H1 (cell line): ENCODE data around the gene TSC2.

Source experiments
- BCL11A ChIP-seq, 2 experiments: IDR thresholded peaks; one replicate each; pipeline ENCODE4 v1.6.1; 2011; ENCODE audit warnings: low read depth in 2 of 2, low read length in 2 of 2, mild to moderate bottlenecking in 2 of 2
- EZH2 ChIP-seq: fragments of 200-600 bp; sonication (generic); IDR thresholded peaks from 2 replicates; pipeline ENCODE4 v1.7.1; 2012; ENCODE audit warnings: low read depth, mild to moderate bottlenecking, moderate library complexity, low read length, inconsistent platforms; ENCODE audit not compliant: severe bottlenecking
- HDAC6 ChIP-seq: IDR thresholded peaks from one replicate; pipeline ENCODE4 v1.7.1; 2012; ENCODE audit warnings: low read depth, mild to moderate bottlenecking, inconsistent platforms, low read length, moderate library complexity
- POLR2AphosphoS5 ChIP-seq: IDR thresholded peaks from 2 replicates; pipeline ENCODE4 v1.6.1; 2011; ENCODE audit warnings: low read depth, low read length
- ZNF274 ChIP-seq: IDR thresholded peaks from 2 replicates; pipeline ENCODE4 v1.7.0; 2012; ENCODE audit warnings: low read length, borderline replicate concordance; ENCODE audit errors: extremely low read depth
- TF ChIP-seq, protein P1 (sequence below), 3 experiments: IDR thresholded peaks; 1 replicate in 2 of 3; 2 replicates in 1 of 3; pipeline versions ENCODE4 v1.5.1 to v1.6.1; 2011; ENCODE audit warnings: low read length in 3 of 3, mild to moderate bottlenecking in 3 of 3, inconsistent platforms in 2 of 3, low read depth in 1 of 3, moderate library complexity in 1 of 3; ENCODE audit not compliant: insufficient read depth in 1 of 3; ENCODE audit errors: control extremely low read depth in 1 of 3
- TF ChIP-seq, protein P2 (sequence below): IDR thresholded peaks from 2 replicates; pipeline ENCODE4 v1.6.1; 2012; ENCODE audit warnings: low read length, inconsistent platforms

DNA sequence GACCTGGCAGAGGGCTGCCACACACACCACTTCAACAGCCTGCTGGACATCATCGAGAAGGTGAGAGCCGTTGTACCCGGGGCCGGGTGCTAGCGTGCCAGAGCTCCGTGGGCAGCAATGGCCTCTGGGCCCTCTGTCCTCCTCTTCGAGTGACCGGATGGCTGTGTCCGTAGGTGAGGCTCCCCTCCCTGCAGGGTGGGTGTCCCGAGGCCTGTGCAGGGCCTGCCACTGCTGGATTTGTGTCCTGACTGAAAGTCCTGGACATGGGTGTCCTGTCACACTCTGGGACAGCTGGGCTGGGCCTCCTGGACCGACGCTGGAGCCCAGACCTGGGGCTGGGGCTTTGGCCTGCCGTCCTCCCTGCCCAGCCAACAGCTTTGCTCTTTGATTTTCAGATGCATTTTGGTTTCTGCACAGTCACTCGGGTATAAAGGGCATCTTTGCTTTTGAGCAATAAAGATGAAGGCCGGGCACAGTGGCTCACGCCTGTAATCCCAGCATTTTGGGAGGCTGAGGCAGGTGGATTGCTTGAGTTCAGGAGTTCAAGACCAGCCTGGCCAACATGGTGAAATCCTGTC lies 16.7 kb downstream of the TSC2 start:
- no peak for TF ChIP-seq POLR2AphosphoS5
- TF ChIP-seq, protein P1, sequence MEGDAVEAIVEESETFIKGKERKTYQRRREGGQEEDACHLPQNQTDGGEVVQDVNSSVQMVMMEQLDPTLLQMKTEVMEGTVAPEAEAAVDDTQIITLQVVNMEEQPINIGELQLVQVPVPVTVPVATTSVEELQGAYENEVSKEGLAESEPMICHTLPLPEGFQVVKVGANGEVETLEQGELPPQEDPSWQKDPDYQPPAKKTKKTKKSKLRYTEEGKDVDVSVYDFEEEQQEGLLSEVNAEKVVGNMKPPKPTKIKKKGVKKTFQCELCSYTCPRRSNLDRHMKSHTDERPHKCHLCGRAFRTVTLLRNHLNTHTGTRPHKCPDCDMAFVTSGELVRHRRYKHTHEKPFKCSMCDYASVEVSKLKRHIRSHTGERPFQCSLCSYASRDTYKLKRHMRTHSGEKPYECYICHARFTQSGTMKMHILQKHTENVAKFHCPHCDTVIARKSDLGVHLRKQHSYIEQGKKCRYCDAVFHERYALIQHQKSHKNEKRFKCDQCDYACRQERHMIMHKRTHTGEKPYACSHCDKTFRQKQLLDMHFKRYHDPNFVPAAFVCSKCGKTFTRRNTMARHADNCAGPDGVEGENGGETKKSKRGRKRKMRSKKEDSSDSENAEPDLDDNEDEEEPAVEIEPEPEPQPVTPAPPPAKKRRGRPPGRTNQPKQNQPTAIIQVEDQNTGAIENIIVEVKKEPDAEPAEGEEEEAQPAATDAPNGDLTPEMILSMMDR (IDR thresholded peaks at IDR 0.05; ENCODE audit: control extremely low read depth in 1 of 3, insufficient read depth in 1 of 3, low read depth in 1 of 3, low read length in 3 of 3), result no peak
- TF ChIP-seq ZNF274, result no peak
- TF ChIP-seq EZH2, result no peak
- TF ChIP-seq HDAC6, result no peak
- no peak for TF ChIP-seq BCL11A (IDR thresholded peaks at IDR 0.05; ENCODE audit: low read depth in 2 of 2, low read length in 2 of 2)
- TF ChIP-seq, protein P2, sequence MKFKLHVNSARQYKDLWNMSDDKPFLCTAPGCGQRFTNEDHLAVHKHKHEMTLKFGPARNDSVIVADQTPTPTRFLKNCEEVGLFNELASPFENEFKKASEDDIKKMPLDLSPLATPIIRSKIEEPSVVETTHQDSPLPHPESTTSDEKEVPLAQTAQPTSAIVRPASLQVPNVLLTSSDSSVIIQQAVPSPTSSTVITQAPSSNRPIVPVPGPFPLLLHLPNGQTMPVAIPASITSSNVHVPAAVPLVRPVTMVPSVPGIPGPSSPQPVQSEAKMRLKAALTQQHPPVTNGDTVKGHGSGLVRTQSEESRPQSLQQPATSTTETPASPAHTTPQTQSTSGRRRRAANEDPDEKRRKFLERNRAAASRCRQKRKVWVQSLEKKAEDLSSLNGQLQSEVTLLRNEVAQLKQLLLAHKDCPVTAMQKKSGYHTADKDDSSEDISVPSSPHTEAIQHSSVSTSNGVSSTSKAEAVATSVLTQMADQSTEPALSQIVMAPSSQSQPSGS, result no peak
